B cell (primary cell): ENCODE results near the gene ICOS.

Source experiments
- CTCF ChIP-seq: fragments of 200-600 bp; IDR thresholded peaks from one replicate; pipeline ENCODE4 v1.8.0; 2022; ENCODE audit warnings: antibody characterized with exemption, mild to moderate bottlenecking
- EZH2 ChIP-seq: IDR thresholded peaks from 2 replicates; pipeline ENCODE4 v1.6.1; 2012; ENCODE audit warnings: borderline replicate concordance, low read depth, mild to moderate bottlenecking, moderate library complexity, low read length; ENCODE audit not compliant: insufficient read depth, poor library complexity, severe bottlenecking

DNA sequence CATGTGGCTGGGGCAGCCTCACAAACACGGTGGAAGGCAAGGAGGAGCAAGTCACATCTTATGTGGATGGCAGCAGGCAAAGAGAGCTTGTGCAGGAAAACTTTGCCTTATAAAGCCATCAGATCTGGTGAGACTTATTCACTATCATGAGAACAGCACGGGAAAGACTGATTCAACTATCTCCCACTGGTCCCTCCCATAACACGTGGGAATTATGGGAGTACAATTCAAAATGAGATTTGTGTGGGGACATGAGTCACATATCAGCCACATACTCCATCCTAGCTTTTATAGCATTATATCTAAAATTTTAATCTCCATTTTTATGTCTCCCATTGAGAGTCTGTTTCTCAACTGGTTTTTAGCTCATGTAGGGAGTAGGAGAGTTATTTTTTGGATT lies 45.7 kb downstream of the ICOS start:
- TF ChIP-seq CTCF = no peak
- no peak for TF ChIP-seq EZH2
